RWPE2 (cell line): ENCODE measurements around the gene IER5L.
A peak's percentile ranks its signal among the peaks of the same experiment; 100 is the strongest.

Experiments used
- ATAC-seq: fragments of 200-7000 bp; cut with Tn5 transposase; 3 replicates; pipeline ENCODE4 v1.9.1; 2021; ENCODE audit warnings: low read depth
- DNase-seq: peaks from one replicate; pipeline ENCODE4 v3.0.0-alpha.2; 2020; ENCODE audit warnings: low spot score
- H3K27ac ChIP-seq: fragments of 450-650 bp; 2 replicates; pipeline ENCODE4 v1.5.1; 2017; ENCODE audit warnings: mild to moderate bottlenecking; ENCODE audit not compliant: poor library complexity, severe bottlenecking
- H3K27me3 ChIP-seq: fragments of 250-450 bp; sonication (Bioruptor Pico); 2 replicates; pipeline ENCODE4 v1.5.1; 2021; ENCODE audit warnings: mild to moderate bottlenecking, moderate library complexity; ENCODE audit not compliant: insufficient read depth, poor library complexity, severe bottlenecking
- H3K36me3 ChIP-seq: fragments of 250-450 bp; sonication (Bioruptor Pico); 2 replicates; pipeline ENCODE4 v1.5.1; 2020; ENCODE audit warnings: low read depth, mild to moderate bottlenecking, moderate library complexity
- H3K4me1 ChIP-seq: fragments of 250-450 bp; sonication (Bioruptor Pico); 2 replicates; pipeline ENCODE4 v1.5.1; 2021; ENCODE audit warnings: mild to moderate bottlenecking, moderate library complexity; ENCODE audit not compliant: insufficient read depth, poor library complexity, severe bottlenecking
- H3K4me3 ChIP-seq: fragments of 250-450 bp; sonication (Bioruptor Pico); 2 replicates; pipeline ENCODE4 v1.5.1; 2021; ENCODE audit warnings: mild to moderate bottlenecking, moderate library complexity; ENCODE audit not compliant: severe bottlenecking
- H3K9me3 ChIP-seq: fragments of 250-450 bp; sonication (Bioruptor Pico); 2 replicates; pipeline ENCODE4 v1.5.1; 2021; ENCODE audit warnings: mild to moderate bottlenecking, moderate library complexity; ENCODE audit not compliant: severe bottlenecking
- TF ChIP-seq, protein P1 (sequence below): fragments of 450-650 bp; IDR thresholded peaks from one replicate; pipeline ENCODE4 v1.5.1; 2017; ENCODE audit warnings: mild to moderate bottlenecking, moderate library complexity; ENCODE audit not compliant: poor library complexity, severe bottlenecking

The IER5L gene

DNA sequence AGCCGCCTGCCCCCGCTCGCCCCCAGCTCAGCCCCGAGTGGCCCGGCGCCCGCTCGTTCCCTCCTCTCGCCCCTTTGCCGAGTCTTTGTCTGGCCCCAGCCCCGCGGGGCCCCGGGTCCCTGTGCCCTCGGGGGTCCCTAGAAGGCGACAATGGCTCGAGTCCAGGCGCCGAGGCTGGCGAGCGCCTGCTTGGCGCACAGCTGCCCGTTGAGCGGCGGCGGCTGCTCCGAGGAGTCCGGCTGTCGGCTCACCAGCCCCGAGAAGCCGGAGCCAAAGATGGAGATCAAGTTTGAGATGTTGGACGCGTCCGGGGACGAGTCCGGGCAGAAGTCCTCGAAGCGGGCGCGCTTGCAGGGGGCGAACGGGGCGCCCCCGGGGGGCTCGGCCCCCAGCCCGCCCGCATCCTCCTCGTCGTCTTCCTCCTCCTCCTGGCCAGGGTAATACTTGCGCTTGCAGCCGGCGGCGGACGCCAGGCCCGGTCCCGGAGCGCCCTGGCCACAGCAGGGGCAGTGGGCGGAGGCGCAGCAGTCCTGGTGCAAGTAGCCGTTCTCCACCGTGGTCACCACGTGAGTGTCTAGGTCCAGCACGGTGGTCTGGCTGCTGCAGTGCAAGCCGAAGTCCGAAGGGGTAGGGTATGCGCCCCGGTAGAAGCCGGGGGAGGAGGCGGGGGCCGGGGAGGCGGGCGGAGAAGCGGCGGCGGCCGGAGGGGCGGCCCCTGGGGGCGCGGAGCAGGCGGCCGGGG is 1.2 kb downstream of the IER5L start:
- peak overlapping the region; percentile 71 for H3K4me3 ChIP-seq
- no peak for DNase-seq
- ATAC-seq, result no peak
- no peaks in the 10 kb centered on the region for H3K36me3 ChIP-seq
- peak overlapping the region; percentile 95 for H3K27ac ChIP-seq
- no peaks in the 10 kb centered on the region for H3K27me3 ChIP-seq
- H3K9me3 ChIP-seq, result no peaks in the 10 kb centered on the region
- TF ChIP-seq, protein P1, sequence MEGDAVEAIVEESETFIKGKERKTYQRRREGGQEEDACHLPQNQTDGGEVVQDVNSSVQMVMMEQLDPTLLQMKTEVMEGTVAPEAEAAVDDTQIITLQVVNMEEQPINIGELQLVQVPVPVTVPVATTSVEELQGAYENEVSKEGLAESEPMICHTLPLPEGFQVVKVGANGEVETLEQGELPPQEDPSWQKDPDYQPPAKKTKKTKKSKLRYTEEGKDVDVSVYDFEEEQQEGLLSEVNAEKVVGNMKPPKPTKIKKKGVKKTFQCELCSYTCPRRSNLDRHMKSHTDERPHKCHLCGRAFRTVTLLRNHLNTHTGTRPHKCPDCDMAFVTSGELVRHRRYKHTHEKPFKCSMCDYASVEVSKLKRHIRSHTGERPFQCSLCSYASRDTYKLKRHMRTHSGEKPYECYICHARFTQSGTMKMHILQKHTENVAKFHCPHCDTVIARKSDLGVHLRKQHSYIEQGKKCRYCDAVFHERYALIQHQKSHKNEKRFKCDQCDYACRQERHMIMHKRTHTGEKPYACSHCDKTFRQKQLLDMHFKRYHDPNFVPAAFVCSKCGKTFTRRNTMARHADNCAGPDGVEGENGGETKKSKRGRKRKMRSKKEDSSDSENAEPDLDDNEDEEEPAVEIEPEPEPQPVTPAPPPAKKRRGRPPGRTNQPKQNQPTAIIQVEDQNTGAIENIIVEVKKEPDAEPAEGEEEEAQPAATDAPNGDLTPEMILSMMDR, result no peak
- peaks cover 4% of the 10 kb centered on the region for H3K4me1 ChIP-seq

DNA sequence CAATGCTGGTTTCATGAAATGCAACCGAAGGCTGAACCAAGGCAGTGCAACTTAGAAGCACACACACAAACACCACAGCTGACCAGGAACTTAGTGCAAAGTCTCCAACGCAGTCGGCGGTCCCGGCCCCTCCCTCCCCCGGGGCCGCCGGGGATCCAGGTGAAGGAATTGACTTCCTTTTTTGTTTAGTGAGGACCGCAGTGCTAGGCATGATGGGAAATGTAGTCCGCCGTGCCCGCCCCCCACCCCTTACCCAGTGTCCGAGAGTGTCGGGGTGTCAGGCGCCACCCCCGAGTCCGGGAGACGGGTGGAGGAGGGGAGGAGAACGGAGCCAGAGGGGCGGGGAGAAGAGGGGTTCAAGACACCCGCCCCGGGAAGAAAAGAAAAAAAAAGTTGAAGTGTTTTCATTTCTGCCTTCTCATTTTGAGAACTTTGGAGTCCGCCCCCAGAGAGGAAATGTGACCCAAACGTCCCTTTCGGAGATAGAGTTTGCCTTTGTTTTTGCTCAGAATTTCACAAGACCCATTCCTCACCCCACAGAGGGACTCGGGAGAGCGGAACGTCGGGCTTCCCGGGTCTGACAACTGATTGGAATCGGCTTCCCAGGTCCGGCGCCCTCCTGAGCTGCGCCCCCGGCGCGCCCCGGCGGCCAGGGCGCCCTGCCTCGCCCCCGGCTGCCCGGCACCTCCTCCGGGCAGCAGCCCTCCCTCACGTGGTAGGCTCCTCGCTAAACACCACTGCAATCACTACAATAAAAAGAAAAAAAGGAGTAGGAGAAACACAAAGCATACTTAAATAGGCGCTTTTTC is 2.0 kb downstream of the IER5L start:
- DNase-seq, result peak; percentile 82
- TF ChIP-seq, protein P1, result no peak
- Histone ChIP-seq H3K27me3 (no peaks in the 10 kb centered on the region), H3K4me3 (peak overlapping the region; percentile 71), H3K36me3 (no peaks in the 10 kb centered on the region), H3K9me3 (no peaks in the 10 kb centered on the region), H3K4me1 (peaks cover 4% of the 10 kb centered on the region), H3K27ac (peak overlapping the region; percentile 95)
- peak; percentile 37 for ATAC-seq

DNA sequence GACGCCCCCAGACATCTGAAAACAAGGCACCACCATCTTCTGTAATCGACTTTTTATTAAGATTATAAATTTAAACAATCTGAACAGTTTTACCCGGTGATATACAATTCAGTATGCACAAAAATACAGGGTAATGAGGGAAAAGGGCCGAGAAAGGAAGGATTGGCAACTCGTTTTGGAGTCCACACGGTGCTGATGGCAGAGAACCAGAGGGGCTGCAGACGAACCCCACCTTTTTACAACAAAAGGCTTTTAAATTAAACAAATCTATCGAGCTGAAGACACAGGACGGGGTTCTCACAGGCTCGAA is 2.6 kb downstream of the IER5L start:
- TF ChIP-seq, protein P1, result no peak
- no peak for DNase-seq
- Histone ChIP-seq H3K4me1 (peaks cover 4% of the 10 kb centered on the region), H3K27me3 (no peaks in the 10 kb centered on the region), H3K4me3 (peak overlapping the region; percentile 71), H3K9me3 (no peaks in the 10 kb centered on the region), H3K27ac (peak overlapping the region; percentile 95), H3K36me3 (no peaks in the 10 kb centered on the region)
- ATAC-seq, result no peak

DNA sequence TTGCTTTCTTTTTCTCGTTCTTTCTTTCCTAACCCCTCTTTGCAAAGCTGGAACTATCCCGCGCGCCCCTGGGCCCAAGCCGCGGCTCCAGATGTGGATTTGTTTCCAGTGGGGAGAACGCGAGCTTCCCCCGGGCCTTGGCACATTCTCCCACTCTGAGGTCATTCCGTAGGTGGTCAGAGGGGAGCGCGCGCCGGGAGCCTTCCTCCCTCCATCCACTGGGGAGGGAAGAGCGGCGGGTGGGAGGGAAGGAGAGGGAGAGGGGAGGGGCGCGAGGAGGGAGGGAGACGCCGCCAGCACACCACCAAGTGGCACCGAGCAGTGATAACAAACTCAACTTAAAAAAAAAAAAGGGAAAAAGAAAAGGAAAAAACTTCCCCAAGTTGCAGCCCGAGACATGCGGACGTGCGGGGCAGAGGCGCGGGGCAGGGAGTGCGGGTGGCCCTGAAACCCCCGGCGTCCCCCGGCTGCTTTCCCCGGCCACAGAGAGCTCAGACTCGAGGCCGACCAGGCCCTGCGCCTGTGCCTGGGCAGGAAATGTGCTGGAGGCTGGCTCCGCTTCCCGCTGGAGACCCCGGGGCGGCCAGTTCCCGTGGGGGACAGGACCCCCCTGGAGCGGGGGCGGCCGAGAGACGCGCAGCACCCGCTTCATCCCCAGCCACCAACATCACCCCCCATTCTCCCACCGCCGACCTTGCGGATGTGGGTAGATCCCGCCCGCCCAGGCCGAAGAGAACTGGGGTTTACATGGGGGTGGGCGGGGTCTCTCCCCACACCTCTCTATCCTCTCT is 3.1 kb downstream of the IER5L start:
- DNase-seq (no peak), ATAC-seq (peak; percentile 13; the same call in 2 of the 3 replicates)
- no peaks in the 10 kb centered on the region for H3K36me3 ChIP-seq
- peaks cover 9% of the 10 kb centered on the region for H3K4me1 ChIP-seq
- peak overlapping the region; percentile 71 for H3K4me3 ChIP-seq
- H3K27ac ChIP-seq, result peak overlapping the region; percentile 95
- H3K27me3 ChIP-seq, result no peaks in the 10 kb centered on the region
- TF ChIP-seq, protein P1, result no peak
- H3K9me3 ChIP-seq, result no peaks in the 10 kb centered on the region
